Parathyroid adenoma (tissue), 2 donors: ENCODE results near the gene MAD1L1.

Source experiments
- H2AFZ ChIP-seq: fragments of 300-600 bp; sonication (generic); one replicate; pipeline ENCODE4 v1.7.0; 2017; ENCODE audit warnings: antibody characterized with exemption, mild to moderate bottlenecking
- H3K27ac ChIP-seq: fragments of 300-600 bp; sonication (generic); one replicate; pipeline ENCODE4 v1.7.0; 2017
- H3K27me3 ChIP-seq: fragments of 300-600 bp; sonication (generic); one replicate; pipeline ENCODE4 v1.7.0; 2017; ENCODE audit warnings: low read length; ENCODE audit not compliant: control insufficient read depth, insufficient read depth
- H3K36me3 ChIP-seq: fragments of 300-600 bp; sonication (generic); one replicate; pipeline ENCODE4 v1.7.0; 2017; ENCODE audit warnings: low read length; ENCODE audit not compliant: control insufficient read depth, insufficient read depth
- H3K4me1 ChIP-seq: fragments of 300-600 bp; sonication (generic); one replicate; pipeline ENCODE4 v1.7.0; 2017; ENCODE audit warnings: control low read depth
- H3K4me2 ChIP-seq: fragments of 300-600 bp; sonication (generic); one replicate; pipeline ENCODE4 v1.7.0; 2017; ENCODE audit warnings: low read length
- H3K4me3 ChIP-seq: fragments of 300-600 bp; sonication (generic); one replicate; pipeline ENCODE4 v1.7.0; 2017; ENCODE audit warnings: low read depth, low read length
- H3K79me2 ChIP-seq: fragments of 300-600 bp; sonication (generic); one replicate; pipeline ENCODE4 v1.7.0; 2017; ENCODE audit warnings: control low read depth
- H3K9ac ChIP-seq: fragments of 300-600 bp; sonication (generic); one replicate; pipeline ENCODE4 v1.7.0; 2017; ENCODE audit warnings: mild to moderate bottlenecking
- H3K9me3 ChIP-seq: fragments of 300-600 bp; sonication (generic); one replicate; pipeline ENCODE4 v1.7.0; 2017; ENCODE audit warnings: low read length; ENCODE audit not compliant: control insufficient read depth
- TF ChIP-seq, protein P1 (sequence below): fragments of 300-600 bp; sonication (generic); IDR thresholded peaks from one replicate; pipeline ENCODE4 v1.7.0; 2017; ENCODE audit warnings: antibody characterized with exemption, mild to moderate bottlenecking
- donor health status: primary hyperparathyroidism.

The MAD1L1 gene

DNA sequence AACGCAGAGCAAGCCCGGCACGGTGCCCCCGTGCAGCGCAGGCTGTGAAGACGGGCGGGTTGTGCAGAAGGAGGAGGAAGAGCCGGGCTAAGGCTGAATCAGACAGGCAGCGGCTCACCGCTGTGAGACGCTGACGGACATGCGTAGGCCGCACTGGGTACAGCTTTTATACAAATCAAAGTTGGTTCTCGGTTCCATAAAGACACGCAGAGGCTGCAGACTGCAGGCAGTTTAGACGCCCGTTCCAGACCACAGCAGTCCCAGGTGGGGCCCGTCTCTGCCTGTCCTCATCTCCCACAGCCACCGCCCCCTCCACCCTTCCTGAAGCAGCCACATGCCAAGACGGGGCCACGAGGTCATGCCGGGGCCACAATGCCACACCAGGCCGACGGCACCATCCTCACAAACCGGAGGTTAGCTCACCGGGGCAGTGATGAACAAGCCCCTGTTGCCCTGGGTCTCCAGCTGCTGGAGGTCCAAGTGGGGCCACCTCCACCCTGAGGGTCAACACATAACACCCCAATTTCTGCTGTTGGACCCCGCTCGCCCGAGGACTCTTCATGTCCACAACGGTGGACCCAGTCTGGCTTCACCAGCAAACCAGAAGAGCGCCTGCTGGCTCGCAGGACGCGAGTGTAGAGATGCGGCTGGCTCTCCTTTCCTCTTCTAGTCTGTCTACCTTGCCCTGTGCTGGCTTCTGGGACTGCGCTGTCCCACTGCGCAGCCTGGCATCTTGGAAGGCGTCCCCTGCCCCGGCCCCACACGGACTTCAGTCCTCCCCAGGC lies 335.5 kb downstream of the MAD1L1 start:
- Histone ChIP-seq H3K27me3 (no peaks in the 10 kb centered on the region), H3K9me3 (no peaks in the 10 kb centered on the region), H3K36me3 (no peaks in the 10 kb centered on the region), H3K4me3 (no peak overlapping the region), H3K4me2 (no peak overlapping the region), H3K4me1 (no peaks in the 10 kb centered on the region), H3K79me2 (no peaks in the 10 kb centered on the region), H3K9ac (no peak overlapping the region), H3K27ac (no peak overlapping the region), H2AFZ (no peak overlapping the region)
- TF ChIP-seq, protein P1, sequence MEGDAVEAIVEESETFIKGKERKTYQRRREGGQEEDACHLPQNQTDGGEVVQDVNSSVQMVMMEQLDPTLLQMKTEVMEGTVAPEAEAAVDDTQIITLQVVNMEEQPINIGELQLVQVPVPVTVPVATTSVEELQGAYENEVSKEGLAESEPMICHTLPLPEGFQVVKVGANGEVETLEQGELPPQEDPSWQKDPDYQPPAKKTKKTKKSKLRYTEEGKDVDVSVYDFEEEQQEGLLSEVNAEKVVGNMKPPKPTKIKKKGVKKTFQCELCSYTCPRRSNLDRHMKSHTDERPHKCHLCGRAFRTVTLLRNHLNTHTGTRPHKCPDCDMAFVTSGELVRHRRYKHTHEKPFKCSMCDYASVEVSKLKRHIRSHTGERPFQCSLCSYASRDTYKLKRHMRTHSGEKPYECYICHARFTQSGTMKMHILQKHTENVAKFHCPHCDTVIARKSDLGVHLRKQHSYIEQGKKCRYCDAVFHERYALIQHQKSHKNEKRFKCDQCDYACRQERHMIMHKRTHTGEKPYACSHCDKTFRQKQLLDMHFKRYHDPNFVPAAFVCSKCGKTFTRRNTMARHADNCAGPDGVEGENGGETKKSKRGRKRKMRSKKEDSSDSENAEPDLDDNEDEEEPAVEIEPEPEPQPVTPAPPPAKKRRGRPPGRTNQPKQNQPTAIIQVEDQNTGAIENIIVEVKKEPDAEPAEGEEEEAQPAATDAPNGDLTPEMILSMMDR, result no peak

DNA sequence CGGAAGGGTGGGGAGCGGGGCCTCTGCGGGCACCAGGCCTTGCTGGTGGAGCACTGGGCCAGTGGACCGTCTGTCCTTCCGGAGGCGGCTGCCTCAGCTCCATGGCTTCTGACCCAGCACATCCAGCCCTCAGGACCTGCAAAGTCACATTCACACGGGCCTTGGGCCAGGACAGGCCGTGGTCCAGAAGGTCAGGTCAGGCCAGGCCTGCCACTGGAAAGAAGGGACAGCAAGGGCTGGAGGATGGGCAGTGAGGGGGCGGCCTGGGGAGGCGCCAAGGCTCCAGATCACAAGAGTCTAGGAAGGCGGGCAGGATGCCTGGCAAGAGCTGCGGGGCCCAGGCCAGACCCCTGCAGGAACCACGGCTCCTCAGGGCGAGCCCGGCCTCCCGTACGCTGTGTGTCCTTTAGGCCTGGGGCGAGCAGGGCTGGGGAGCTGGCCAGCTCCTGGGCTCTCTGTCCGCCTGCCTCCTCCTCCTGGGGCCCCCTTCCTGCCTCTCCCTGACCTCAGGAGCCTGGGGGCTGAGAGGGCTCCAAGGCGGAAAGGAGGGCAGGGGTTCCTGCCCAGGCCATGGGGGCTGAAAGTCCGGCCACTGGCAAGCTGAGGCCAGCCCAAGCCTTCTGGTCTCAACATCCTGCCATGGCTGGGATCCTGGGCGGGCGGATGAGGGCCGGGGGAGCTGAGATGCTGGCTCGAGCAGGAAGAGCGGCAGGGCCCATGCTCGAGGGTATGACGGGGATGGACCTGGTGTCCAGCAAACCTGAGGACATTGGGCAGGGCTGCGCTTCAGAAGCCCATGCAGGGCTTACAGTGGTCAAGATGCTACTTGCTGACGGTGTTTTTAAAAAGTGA lies 336.9 kb downstream of the MAD1L1 start:
- Histone ChIP-seq H3K36me3 (no peaks in the 10 kb centered on the region), H3K27me3 (no peaks in the 10 kb centered on the region), H3K27ac (no peak overlapping the region), H2AFZ (no peak overlapping the region), H3K79me2 (no peaks in the 10 kb centered on the region), H3K4me2 (no peak overlapping the region), H3K9ac (no peak overlapping the region), H3K4me3 (no peak overlapping the region), H3K9me3 (no peaks in the 10 kb centered on the region), H3K4me1 (no peaks in the 10 kb centered on the region)
- TF ChIP-seq, protein P1, result no peak

DNA sequence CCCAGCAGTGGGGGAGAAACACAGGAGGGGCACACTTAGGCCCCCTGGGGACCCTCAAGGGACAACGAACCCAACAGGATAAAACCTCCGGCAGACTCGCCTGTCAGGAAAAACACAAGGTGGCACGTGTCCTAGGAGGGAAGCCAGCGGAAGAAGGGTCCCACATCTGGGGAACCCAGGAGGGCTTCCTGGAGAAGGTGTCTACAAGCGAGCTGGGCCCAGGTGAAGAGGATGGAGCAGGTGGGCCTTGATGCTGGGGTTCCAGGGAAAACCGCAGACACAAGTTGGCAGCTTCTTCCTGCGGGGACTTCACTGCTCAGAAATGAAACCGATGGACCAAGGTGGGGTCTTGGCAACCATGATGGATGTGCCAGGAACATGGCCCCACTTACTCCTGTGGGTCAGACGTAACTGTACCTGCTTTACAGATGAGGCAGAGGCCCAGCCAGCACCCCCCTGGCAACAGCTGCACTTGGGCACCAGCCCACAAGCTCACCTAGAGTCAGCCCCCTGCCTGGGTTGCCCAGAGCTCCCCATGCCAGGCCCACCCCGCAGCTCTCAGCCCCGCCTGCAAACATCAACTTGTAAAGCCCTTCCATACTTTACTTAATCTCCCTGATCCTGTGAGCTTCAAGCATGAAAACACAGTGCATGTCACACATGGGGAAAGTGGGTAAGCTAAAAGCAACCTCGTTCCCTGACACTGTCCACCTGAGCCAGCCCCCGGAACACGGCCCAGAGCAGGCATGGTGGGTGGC lies 337.7 kb downstream of the MAD1L1 start:
- no peaks in the 10 kb centered on the region for H3K36me3 ChIP-seq
- H3K27me3 ChIP-seq, result no peaks in the 10 kb centered on the region
- no peak overlapping the region for H2AFZ ChIP-seq
- TF ChIP-seq, protein P1, result no peak
- no peak overlapping the region for H3K9ac ChIP-seq
- no peaks in the 10 kb centered on the region for H3K9me3 ChIP-seq
- H3K4me2 ChIP-seq, result no peak overlapping the region
- no peak overlapping the region for H3K27ac ChIP-seq
- H3K4me1 ChIP-seq, result no peaks in the 10 kb centered on the region
- no peak overlapping the region for H3K4me3 ChIP-seq
- H3K79me2 ChIP-seq, result no peaks in the 10 kb centered on the region

- Histone ChIP-seq H3K9me3 (no peaks in the 10 kb centered on the region), H3K27me3 (no peaks in the 10 kb centered on the region), H3K4me1 (no peaks in the 10 kb centered on the region), H3K4me2 (no peak overlapping the region), H3K4me3 (no peak overlapping the region), H3K36me3 (no peaks in the 10 kb centered on the region), H3K9ac (no peak overlapping the region), H2AFZ (no peak overlapping the region), H3K79me2 (no peaks in the 10 kb centered on the region), H3K27ac (no peak overlapping the region)
- TF ChIP-seq, protein P1, result no peak
These were observed 338.3 kb downstream of the MAD1L1 start for GRCh38 chr7:1894313-1894900.
